ENCODE measurements around the gene FBXO39.
"Not testable (repeated sequence)": the region's sequence is repeated elsewhere in the genome, so short reads cannot be mapped to it uniquely, and the experiment has no call there.

DNA sequence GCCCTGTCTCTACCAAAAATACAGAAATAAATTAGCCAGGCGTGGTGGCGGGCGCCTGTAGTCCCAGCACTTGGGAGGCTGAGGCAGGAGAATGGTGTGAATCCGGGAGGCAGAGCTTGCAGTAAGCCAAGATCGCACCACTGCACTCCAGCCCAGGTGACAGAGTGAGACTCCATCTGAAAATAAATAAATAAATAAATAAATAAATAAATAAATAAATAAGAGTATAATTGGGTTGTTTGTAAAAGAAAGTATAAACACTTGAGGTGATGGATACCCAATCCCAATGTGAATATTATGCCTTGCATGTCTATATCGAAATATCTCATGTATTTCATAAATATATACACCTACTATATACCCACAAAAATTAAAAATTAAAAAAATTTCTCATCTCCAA is 29.4 kb upstream of the FBXO39 start:
- not testable (repeated sequence) for TF ChIP-seq EZH2 (IDR thresholded peaks at IDR 0.05; ENCODE audit: borderline replicate concordance, low read depth, low read length, poor library complexity, severe bottlenecking)
- TF ChIP-seq, protein P1, sequence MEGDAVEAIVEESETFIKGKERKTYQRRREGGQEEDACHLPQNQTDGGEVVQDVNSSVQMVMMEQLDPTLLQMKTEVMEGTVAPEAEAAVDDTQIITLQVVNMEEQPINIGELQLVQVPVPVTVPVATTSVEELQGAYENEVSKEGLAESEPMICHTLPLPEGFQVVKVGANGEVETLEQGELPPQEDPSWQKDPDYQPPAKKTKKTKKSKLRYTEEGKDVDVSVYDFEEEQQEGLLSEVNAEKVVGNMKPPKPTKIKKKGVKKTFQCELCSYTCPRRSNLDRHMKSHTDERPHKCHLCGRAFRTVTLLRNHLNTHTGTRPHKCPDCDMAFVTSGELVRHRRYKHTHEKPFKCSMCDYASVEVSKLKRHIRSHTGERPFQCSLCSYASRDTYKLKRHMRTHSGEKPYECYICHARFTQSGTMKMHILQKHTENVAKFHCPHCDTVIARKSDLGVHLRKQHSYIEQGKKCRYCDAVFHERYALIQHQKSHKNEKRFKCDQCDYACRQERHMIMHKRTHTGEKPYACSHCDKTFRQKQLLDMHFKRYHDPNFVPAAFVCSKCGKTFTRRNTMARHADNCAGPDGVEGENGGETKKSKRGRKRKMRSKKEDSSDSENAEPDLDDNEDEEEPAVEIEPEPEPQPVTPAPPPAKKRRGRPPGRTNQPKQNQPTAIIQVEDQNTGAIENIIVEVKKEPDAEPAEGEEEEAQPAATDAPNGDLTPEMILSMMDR (conservative IDR thresholded peaks at IDR 0.05; ENCODE audit: low read depth, low read length): not testable (repeated sequence)
